ENCODE results near the gene CGNL1. TPM values are rescaled to one million over a fixed set of nuclear protein-coding genes. Genes with fewer than 3 reads are reported as not detected.

Gene CGNL1
- polyA plus RNA-seq, 1 of the 3 experiments (the other 2 are of a cell fraction), result 0.23 TPM

DNA sequence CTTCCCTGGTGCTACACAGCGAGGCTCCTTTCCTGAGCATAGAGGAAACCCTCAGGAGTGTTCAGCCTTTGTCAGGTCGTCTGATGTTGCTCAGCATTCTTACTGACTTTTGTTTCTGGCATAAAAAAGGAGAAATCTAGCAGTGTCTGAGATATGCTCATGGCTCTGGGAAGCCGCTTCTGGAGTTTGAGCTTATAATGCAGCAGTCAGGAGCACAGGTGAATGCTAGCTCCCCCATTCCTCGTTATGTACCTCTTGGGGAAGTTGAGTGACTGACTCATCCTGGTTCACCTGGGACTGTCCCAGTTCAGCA lies 166.2 kb downstream of the CGNL1 start:
- Histone ChIP-seq H3K9me3 (no peaks in the 10 kb centered on the region), H4K20me1 (ENCODE audit: insufficient read depth) (no peaks in the 10 kb centered on the region), H3K79me2 (ENCODE audit: insufficient read depth) (no peaks in the 10 kb centered on the region), H3K27ac (ENCODE audit: low read depth in 2 of 2, low read length in 1 of 2) (no peak overlapping the region), H3F3A (replicated peaks; ENCODE audit: insufficient read depth) (no peaks in the 10 kb centered on the region), H3K4me1 (ENCODE audit: control insufficient read depth in 1 of 2, insufficient read depth in 2 of 2, low read depth in 1 of 2, low read length in 1 of 2) (peaks cover 0 to 6% of the 10 kb centered on the region in 2 experiments; a peak in 2 of 4 replicates), H3K36me3 (replicated peaks in 1 of 2; ENCODE audit: control insufficient read depth in 1 of 2, insufficient read depth in 2 of 2, low read length in 1 of 2) (no peaks in the 10 kb centered on the region), H3K4me2 (no peak overlapping the region), H3K27me3 (ENCODE audit: insufficient read depth) (no peaks in the 10 kb centered on the region), H3K9me2 (no peaks in the 10 kb centered on the region), H2AFZ (ENCODE audit: low read depth) (no peak overlapping the region), H3K4me3 (ENCODE audit: low read depth in 2 of 2, low read length in 1 of 2) (peak overlapping the region in 1 of 2 experiments; percentile 17; a peak in 1 of 4 replicates), H3K9ac (no peak overlapping the region)
- no peak for DNase-seq
- no peak for TF ChIP-seq TAF1 (IDR thresholded peaks at IDR 0.05; ENCODE audit: borderline replicate concordance, low read depth, low read length)
- TF ChIP-seq ELF1 (IDR thresholded peaks at IDR 0.05), result no peak
- no peak for TF ChIP-seq TEAD4 (IDR thresholded peaks at IDR 0.05; ENCODE audit: borderline replicate concordance, insufficient read depth)
- TF ChIP-seq, protein P1, sequence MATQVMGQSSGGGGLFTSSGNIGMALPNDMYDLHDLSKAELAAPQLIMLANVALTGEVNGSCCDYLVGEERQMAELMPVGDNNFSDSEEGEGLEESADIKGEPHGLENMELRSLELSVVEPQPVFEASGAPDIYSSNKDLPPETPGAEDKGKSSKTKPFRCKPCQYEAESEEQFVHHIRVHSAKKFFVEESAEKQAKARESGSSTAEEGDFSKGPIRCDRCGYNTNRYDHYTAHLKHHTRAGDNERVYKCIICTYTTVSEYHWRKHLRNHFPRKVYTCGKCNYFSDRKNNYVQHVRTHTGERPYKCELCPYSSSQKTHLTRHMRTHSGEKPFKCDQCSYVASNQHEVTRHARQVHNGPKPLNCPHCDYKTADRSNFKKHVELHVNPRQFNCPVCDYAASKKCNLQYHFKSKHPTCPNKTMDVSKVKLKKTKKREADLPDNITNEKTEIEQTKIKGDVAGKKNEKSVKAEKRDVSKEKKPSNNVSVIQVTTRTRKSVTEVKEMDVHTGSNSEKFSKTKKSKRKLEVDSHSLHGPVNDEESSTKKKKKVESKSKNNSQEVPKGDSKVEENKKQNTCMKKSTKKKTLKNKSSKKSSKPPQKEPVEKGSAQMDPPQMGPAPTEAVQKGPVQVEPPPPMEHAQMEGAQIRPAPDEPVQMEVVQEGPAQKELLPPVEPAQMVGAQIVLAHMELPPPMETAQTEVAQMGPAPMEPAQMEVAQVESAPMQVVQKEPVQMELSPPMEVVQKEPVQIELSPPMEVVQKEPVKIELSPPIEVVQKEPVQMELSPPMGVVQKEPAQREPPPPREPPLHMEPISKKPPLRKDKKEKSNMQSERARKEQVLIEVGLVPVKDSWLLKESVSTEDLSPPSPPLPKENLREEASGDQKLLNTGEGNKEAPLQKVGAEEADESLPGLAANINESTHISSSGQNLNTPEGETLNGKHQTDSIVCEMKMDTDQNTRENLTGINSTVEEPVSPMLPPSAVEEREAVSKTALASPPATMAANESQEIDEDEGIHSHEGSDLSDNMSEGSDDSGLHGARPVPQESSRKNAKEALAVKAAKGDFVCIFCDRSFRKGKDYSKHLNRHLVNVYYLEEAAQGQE (IDR thresholded peaks at IDR 0.05; ENCODE audit: low read depth, low read length), result no peak
- TF ChIP-seq RXRA (IDR thresholded peaks at IDR 0.05; ENCODE audit: borderline replicate concordance, low read depth), result no peak
- TF ChIP-seq FOXM1 (IDR thresholded peaks at IDR 0.05; ENCODE audit: low read depth), result no peak
- ChIA-PET POLR2A (no interaction called here), CTCF (interaction anchor here (0.6 to 11.4 kb wide), 51 partner anchors 9 to 1312 kb away, joined by 3 to 191 read pairs (median 4); partner anchors contain the start of genes MNS1 and POLR2M)
- 4% methylated on average over 4 of the region's 4 CpGs for WGBS (ENCODE audit: low lambda C conversion rate)

DNA sequence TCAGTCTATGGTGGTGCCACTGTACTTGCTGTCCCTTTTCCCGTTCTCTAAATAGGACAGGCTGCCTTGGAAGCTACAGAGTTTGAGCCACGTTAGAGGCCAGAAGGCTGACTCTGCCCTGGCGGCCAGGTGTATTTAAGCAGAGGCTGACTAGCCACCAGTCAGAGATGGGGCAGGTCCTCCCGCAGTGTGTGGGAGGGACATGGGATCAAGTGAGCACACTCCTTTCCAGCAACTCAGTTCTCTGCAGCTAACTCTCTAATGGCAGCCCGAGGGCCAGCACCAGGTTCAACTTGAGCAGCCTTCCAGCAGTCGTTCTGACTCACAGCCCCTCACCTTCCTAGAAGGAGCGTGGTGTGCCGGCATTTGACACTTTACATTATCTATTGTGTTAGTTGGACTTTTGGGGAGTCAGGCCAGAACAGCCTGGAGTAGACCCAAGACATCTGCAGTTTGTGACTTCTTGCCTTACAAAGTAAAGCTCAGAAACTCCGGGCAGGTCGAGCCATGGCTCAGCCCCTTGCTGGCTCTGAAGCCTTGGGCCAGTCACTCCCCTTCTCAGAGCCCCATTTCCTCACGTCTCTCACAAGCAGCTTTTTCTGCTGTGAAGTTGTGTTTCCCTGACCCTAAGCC lies 168.7 kb downstream of the CGNL1 start:
- Histone ChIP-seq H3K9ac (no peak overlapping the region), H3K27ac (ENCODE audit: low read depth in 2 of 2, low read length in 1 of 2) (no peak overlapping the region), H3K4me3 (ENCODE audit: low read depth in 2 of 2, low read length in 1 of 2) (no peak overlapping the region), H3K79me2 (ENCODE audit: insufficient read depth) (no peaks in the 10 kb centered on the region), H3K4me1 (ENCODE audit: control insufficient read depth in 1 of 2, insufficient read depth in 2 of 2, low read depth in 1 of 2, low read length in 1 of 2) (no peaks in the 10 kb centered on the region; a peak in 1 of 4 replicates), H2AFZ (ENCODE audit: low read depth) (no peak overlapping the region), H3F3A (replicated peaks; ENCODE audit: insufficient read depth) (no peaks in the 10 kb centered on the region), H3K4me2 (no peak overlapping the region), H4K20me1 (ENCODE audit: insufficient read depth) (no peaks in the 10 kb centered on the region), H3K36me3 (replicated peaks in 1 of 2; ENCODE audit: control insufficient read depth in 1 of 2, insufficient read depth in 2 of 2, low read length in 1 of 2) (no peaks in the 10 kb centered on the region), H3K9me2 (no peaks in the 10 kb centered on the region), H3K27me3 (ENCODE audit: insufficient read depth) (no peaks in the 10 kb centered on the region), H3K9me3 (no peaks in the 10 kb centered on the region)
- 84% methylated on average over 9 of the region's 11 CpGs for WGBS (ENCODE audit: low lambda C conversion rate)
- no peak for DNase-seq
- CTCF ChIA-PET, result interaction anchor here (0.9 to 11.4 kb wide), 6 partner anchors 11 to 204 kb away, joined by 3 to 191 read pairs (median 50); no protein-coding TSS in a partner anchor
- POLR2A ChIA-PET, result no interaction called here
- TF ChIP-seq POLR2AphosphoS5 (IDR thresholded peaks at IDR 0.05; ENCODE audit: low read depth, low read length) (no peak), SIN3A (IDR thresholded peaks at IDR 0.05; ENCODE audit: borderline replicate concordance, low read depth, low read length) (no peak), EZH2phosphoT487 (IDR thresholded peaks at IDR 0.05; ENCODE audit: borderline replicate concordance, low read depth) (no peak), TAF1 (IDR thresholded peaks at IDR 0.05; ENCODE audit: borderline replicate concordance, low read depth, low read length) (no peak), MXI1 (IDR thresholded peaks at IDR 0.05; ENCODE audit: low read depth, low read length) (no peak)
